MM.1S (cell line): ENCODE data around the gene R3HDM2.
"Not testable (repeated sequence)": the region's sequence is repeated elsewhere in the genome, so short reads cannot be mapped to it uniquely, and the experiment has no call there.

Source experiments
- EZH2 ChIP-seq: fragments of 300-600 bp; sonication (generic); optimal IDR thresholded peaks from 2 replicates; pipeline ENCODE3; 2017; ENCODE audit warnings: low read depth, mild to moderate bottlenecking, antibody characterized with exemption, low read length, mixed read lengths
- EZH2phosphoT487 ChIP-seq: fragments of 300-600 bp; sonication (generic); IDR thresholded peaks from 2 replicates; pipeline ENCODE4 v1.6.1; 2018; ENCODE audit warnings: antibody characterized with exemption, low read length
- TF ChIP-seq, protein P1 (sequence below): fragments of 300-600 bp; sonication (generic); IDR thresholded peaks from 2 replicates; pipeline ENCODE4 v1.5.1; 2016; ENCODE audit warnings: antibody characterized with exemption, low read length, mixed read lengths

DNA sequence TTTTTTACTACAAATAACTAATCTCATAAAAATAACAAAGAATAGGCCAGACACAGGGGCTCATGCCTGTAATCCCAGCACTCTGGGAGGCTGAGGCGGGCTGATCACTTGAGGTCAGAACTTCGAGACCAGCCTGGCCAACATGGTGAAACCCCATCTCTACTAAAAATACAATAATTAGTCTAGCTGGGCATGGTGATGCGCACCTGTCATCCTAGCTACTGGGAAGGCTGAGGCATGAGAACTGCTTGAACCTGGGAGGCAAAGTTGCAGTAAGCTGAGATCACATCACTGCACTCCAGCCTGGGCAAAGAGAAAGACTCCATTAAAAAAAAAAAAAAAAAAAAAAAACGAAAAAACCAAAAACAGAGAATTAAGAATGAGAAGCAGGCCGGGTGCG is 16.7 kb downstream of the R3HDM2 start:
- TF ChIP-seq, protein P1, sequence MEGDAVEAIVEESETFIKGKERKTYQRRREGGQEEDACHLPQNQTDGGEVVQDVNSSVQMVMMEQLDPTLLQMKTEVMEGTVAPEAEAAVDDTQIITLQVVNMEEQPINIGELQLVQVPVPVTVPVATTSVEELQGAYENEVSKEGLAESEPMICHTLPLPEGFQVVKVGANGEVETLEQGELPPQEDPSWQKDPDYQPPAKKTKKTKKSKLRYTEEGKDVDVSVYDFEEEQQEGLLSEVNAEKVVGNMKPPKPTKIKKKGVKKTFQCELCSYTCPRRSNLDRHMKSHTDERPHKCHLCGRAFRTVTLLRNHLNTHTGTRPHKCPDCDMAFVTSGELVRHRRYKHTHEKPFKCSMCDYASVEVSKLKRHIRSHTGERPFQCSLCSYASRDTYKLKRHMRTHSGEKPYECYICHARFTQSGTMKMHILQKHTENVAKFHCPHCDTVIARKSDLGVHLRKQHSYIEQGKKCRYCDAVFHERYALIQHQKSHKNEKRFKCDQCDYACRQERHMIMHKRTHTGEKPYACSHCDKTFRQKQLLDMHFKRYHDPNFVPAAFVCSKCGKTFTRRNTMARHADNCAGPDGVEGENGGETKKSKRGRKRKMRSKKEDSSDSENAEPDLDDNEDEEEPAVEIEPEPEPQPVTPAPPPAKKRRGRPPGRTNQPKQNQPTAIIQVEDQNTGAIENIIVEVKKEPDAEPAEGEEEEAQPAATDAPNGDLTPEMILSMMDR = not testable (repeated sequence)
- not testable (repeated sequence) for TF ChIP-seq EZH2, EZH2phosphoT487
